Measurements from ENCODE around the gene ALDH7A1.

Gene ALDH7A1

DNA sequence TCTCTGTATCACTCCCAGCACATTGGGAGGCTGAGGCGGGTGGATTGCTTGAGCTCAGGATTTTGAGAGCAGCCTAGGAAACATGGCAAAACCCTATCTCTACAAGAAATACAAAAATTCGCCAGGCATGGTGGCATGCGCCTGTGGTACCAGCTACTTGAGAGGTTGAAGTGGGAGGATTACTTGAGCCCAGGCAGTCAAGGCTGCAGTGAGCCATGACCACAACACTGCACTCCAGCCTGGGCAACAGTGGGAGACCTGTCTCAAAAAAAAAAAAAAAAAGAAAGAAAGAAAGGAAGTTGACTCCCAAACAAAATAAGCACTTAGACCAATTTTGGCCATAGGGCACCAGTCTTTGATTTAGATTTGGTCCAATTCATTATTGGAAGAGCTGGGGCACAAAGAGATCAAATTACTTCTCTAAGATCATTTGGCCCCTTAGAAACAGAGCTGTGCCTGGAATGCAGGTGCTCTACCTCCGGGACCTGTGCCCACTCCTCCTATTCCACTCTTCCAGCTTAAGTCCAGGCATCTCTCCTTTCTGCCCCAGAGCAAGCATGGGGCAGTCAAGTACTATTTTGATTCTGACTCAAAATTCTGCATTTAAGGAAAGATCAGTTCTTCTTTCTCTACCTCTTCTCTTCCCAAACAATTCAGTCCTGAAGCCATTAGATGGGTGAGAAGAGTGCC is 59.0 kb downstream of the ALDH7A1 start:
- no peak for DNase-seq (ENCODE audit: low read depth)
- H3K4me3 ChIP-seq (ENCODE audit: low read length), result no peak overlapping the region
- TF ChIP-seq, protein P1, sequence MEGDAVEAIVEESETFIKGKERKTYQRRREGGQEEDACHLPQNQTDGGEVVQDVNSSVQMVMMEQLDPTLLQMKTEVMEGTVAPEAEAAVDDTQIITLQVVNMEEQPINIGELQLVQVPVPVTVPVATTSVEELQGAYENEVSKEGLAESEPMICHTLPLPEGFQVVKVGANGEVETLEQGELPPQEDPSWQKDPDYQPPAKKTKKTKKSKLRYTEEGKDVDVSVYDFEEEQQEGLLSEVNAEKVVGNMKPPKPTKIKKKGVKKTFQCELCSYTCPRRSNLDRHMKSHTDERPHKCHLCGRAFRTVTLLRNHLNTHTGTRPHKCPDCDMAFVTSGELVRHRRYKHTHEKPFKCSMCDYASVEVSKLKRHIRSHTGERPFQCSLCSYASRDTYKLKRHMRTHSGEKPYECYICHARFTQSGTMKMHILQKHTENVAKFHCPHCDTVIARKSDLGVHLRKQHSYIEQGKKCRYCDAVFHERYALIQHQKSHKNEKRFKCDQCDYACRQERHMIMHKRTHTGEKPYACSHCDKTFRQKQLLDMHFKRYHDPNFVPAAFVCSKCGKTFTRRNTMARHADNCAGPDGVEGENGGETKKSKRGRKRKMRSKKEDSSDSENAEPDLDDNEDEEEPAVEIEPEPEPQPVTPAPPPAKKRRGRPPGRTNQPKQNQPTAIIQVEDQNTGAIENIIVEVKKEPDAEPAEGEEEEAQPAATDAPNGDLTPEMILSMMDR (conservative IDR thresholded peaks at IDR 0.05; ENCODE audit: low read length), result no peak

DNA sequence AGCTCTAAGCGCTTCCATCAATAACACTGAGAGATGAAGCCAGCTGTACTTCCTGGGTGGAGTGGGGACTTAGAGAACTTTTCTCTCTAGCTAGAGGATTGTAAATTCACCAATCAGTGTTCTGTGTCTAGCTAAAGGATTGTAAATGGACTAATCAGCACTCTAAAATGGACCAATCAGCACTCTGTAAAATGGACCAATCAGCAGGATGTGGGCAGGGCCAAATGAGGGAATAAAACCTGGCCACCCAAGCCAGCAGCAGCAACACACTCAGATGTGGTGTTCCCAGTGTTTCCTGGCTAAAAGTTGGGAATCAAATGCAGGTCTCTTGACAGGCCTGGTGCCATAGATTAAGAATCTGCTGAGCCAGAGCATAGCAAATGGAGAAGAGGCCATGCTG is 60.5 kb downstream of the ALDH7A1 start:
- no peak for DNase-seq (ENCODE audit: low read depth)
- no peak overlapping the region for H3K4me3 ChIP-seq (ENCODE audit: low read length)
- TF ChIP-seq, protein P1 (conservative IDR thresholded peaks at IDR 0.05; ENCODE audit: low read length), result no peak

DNA sequence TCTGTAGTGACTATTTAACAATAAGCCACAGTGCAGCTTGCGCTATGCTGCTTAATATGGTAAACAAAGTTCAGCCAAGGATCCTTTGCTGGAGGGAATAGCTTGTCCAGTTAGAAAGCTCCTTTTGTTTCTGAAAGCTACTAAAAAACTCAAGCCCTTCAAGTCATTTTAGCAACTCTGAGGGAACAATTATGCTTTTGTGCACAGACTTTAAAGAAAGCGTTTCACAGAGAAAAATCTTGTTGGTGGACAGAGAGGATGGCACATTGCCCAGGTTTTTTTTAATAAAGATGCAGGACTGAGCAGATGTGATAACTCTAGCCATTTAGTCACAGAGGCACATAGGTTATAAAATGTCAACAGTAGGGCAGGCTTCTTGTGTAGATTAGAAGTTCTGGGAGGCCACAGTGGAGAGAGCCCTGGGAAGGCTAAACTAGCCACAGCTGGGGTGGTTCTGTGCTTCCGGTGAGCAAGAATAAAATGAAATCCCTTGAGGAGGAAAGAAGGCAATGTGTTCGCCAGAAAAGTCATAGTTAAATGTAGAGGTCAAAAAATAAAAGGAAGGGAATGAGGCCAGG is 63.4 kb downstream of the ALDH7A1 start:
- peak; percentile 44 for DNase-seq (ENCODE audit: low read depth)
- TF ChIP-seq, protein P1 (conservative IDR thresholded peaks at IDR 0.05; ENCODE audit: low read length), result no peak
- H3K4me3 ChIP-seq (ENCODE audit: low read length), result no peak overlapping the region

DNA sequence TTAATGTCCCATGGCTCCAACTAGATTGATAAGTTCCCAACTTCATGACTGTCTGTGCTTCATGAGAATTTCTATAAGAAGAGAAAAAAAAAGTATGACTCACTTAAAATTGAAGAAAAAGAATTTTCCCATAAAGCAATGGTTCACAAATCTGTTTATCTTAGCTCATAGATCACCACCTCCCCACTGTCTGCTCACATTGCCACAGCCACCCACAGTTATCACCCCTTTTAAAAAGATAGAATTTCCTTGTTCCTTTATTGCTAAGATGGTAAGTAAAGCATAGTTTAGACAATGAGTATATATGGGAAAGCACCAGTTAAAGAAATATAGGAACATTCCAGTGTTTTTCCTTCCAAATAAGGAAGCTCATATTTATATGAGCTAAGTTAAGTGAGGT is 67.1 kb downstream of the ALDH7A1 start:
- TF ChIP-seq, protein P1 (conservative IDR thresholded peaks at IDR 0.05; ENCODE audit: low read length), result no peak
- no peak for DNase-seq (ENCODE audit: low read depth)
- no peak overlapping the region for H3K4me3 ChIP-seq (ENCODE audit: low read length)

DNA sequence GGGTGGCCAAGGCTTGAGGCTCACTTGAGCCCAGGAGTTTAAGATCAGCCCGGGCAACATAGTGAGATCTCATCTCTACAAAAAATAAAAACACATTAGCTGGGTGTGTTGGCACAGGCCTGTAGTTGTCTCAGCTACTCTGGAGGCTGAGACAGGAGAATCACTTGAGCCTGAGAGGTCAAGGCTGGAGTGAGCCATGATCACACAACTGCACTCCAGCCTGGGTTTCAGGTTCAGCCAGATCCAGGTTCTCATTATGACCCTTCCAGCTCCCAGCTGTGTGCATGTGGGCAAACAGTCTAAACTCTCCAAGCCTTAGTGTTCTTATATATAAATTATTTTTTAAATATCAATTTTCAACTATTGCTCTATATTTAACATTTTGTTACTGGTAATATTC is 67.9 kb downstream of the ALDH7A1 start:
- no peak overlapping the region for H3K4me3 ChIP-seq (ENCODE audit: low read length)
- TF ChIP-seq, protein P1 (conservative IDR thresholded peaks at IDR 0.05; ENCODE audit: low read length), result no peak

DNA sequence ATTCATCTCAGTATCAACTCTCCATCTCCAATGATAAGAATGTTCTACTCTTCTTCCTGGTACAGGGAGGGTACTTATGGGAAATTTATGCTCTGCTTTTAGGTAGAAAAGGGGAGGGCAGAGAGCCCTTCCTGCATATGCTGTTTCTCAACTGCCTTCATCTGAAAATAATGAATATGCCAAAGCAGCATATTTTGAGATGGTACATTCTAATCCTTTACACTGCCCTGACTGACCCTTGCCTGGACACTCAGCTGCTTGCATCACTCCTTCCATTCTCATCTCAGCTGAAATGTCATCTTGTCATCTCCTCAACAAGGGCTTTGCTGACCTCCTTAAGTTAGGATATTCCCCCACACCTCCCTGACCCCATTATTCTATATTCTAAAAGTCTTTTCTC is 68.5 kb downstream of the ALDH7A1 start:
- DNase-seq (ENCODE audit: low read depth), result no peak
- TF ChIP-seq, protein P1 (conservative IDR thresholded peaks at IDR 0.05; ENCODE audit: low read length), result no peak
- no peak overlapping the region for H3K4me3 ChIP-seq (ENCODE audit: low read length)

More for the DNA sequence above, 67.9 kb downstream of the ALDH7A1 start:
- DNase-seq (ENCODE audit: low read depth), result no peak

DNA sequence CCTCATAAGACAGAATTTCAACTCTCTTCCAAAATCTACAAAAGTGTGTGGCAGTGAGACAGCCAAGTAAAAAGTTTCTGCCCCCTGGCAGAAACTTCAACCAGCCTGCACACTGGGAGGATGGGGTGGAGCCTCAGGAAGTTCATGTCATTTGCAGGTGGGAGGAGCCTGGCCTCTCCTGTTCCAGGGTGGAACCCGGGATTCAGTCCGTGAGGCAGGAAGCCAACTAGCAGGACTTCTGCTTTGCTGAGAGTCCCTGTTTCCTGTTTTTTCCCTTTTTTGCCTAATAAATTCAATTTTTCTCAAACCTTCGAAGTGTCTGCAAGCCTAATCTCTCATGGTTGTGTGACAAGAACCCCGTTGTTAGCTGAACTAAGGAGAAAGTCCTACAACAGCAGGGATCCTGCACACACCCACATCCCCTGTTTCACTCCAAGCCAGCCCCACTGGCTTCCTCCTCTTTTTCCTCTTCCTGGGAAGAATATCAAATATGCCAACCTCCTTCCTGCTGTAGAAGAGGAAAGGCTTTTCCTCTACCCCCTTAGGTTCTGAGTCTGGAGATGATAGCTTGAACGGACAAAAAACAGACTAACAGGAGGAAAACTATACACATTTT is 69.3 kb downstream of the ALDH7A1 start:
- TF ChIP-seq, protein P1 (conservative IDR thresholded peaks at IDR 0.05; ENCODE audit: low read length), result no peak
- H3K4me3 ChIP-seq (ENCODE audit: low read length), result no peak overlapping the region
- no peak for DNase-seq (ENCODE audit: low read depth)

All from AG10803 (cell line).